Measurements from ENCODE around the gene TPRX1.
"Not testable (repeated sequence)": the region's sequence is repeated elsewhere in the genome, so short reads cannot be mapped to it uniquely, and the experiment has no call there.

TPRX1 gene

DNA sequence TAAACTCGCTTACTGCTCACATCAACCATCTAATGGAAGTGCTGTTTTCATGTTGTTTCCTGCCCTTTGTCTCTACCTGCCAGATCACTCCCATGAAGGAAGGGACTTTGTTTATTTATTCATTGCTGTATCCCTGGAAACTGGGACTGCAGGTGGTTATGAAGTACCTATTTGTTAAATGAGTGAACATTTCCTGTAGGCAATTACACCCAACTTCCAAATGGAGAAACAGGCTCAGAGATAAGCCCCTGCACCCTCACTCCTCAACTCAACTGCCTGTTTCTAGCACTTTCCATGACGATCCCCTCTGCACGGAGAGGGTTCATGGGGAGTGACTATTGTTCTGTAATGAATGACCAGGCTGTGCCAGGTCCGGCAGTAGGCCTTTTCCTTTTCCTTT lies 27.8 kb downstream of the TPRX1 start:
- no peak for DNase-seq (ENCODE audit: low read depth)
- TF ChIP-seq, protein P1, sequence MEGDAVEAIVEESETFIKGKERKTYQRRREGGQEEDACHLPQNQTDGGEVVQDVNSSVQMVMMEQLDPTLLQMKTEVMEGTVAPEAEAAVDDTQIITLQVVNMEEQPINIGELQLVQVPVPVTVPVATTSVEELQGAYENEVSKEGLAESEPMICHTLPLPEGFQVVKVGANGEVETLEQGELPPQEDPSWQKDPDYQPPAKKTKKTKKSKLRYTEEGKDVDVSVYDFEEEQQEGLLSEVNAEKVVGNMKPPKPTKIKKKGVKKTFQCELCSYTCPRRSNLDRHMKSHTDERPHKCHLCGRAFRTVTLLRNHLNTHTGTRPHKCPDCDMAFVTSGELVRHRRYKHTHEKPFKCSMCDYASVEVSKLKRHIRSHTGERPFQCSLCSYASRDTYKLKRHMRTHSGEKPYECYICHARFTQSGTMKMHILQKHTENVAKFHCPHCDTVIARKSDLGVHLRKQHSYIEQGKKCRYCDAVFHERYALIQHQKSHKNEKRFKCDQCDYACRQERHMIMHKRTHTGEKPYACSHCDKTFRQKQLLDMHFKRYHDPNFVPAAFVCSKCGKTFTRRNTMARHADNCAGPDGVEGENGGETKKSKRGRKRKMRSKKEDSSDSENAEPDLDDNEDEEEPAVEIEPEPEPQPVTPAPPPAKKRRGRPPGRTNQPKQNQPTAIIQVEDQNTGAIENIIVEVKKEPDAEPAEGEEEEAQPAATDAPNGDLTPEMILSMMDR (conservative IDR thresholded peaks at IDR 0.05; ENCODE audit: low read depth, low read length), result no peak
- H3K4me3 ChIP-seq (ENCODE audit: low read depth, low read length), result no peak overlapping the region

GRCh38 chr19:47771291-47771690 lies 33.1 kb downstream of the TPRX1 start:
- not testable (repeated sequence) for DNase-seq (ENCODE audit: low read depth); H3K4me3 ChIP-seq (ENCODE audit: low read depth, low read length)

- DNase-seq (ENCODE audit: low read depth), result no peak
- H3K4me3 ChIP-seq (ENCODE audit: low read depth, low read length), result no peak overlapping the region
- TF ChIP-seq, protein P1 (conservative IDR thresholded peaks at IDR 0.05; ENCODE audit: low read depth, low read length), result no peak
These were observed 34.8 kb downstream of the TPRX1 start for GRCh38 chr19:47769534-47769933.

DNA sequence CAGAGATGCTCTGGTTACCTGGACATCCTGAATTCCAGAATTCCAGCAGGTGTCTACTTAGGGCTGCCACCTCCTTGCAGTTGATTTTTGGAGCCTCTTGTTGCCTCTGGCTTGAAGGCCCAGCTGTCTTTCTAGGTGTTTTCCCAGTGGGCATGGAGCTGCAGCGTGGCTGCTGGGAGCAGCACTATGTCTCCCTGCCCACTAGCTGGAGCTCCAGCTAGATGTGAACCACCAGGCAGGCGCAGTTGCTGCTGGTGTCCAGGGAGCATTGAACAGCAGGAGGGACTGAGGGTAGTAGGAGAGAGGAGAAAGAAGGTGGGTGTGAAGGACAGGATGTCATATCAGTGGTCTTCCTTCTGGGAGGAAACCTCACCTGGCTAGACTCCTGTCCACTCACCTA lies 35.7 kb downstream of the TPRX1 start:
- no peak overlapping the region for H3K4me3 ChIP-seq (ENCODE audit: low read depth, low read length)
- no peak for DNase-seq (ENCODE audit: low read depth)
- TF ChIP-seq, protein P1 (conservative IDR thresholded peaks at IDR 0.05; ENCODE audit: low read depth, low read length), result peak; percentile 14

DNA sequence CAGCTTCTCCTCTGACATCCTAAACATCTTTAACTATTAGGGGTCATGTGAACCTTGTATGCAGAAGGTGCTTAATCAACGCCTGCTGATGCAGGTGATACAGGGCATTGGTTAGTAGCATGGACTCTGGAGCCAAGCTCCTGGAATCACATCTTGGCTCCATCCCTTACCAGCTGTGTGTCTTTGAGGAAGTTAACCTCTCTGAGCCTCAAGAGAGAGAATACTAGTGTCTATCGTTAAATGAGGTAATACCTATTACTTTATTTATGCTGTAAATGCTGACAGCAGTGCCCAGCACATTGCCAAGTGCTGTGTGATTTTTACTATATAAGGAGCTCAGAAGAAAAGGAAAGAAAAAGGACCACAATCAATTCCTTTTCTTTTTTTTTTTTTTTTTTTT lies 37.0 kb downstream of the TPRX1 start:
- H3K4me3 ChIP-seq (ENCODE audit: low read depth, low read length), result no peak overlapping the region
- TF ChIP-seq, protein P1 (conservative IDR thresholded peaks at IDR 0.05; ENCODE audit: low read depth, low read length), result no peak
- DNase-seq (ENCODE audit: low read depth), result no peak

- no peak for DNase-seq (ENCODE audit: low read depth)
- TF ChIP-seq, protein P1 (conservative IDR thresholded peaks at IDR 0.05; ENCODE audit: low read depth, low read length), result no peak
- no peak overlapping the region for H3K4me3 ChIP-seq (ENCODE audit: low read depth, low read length)
These were observed 37.7 kb downstream of the TPRX1 start for GRCh38 chr19:47766670-47767069.

- H3K4me3 ChIP-seq (ENCODE audit: low read depth, low read length), result no peak overlapping the region
- DNase-seq (ENCODE audit: low read depth), result no peak
- TF ChIP-seq, protein P1 (conservative IDR thresholded peaks at IDR 0.05; ENCODE audit: low read depth, low read length), result no peak
These were observed 38.1 kb downstream of the TPRX1 start for GRCh38 chr19:47766359-47766620.

Measured in choroid plexus epithelial cell (primary cell).